Small intestine (tissue), 7 donors: ENCODE results near the gene MED8. TPM values are rescaled to one million over a fixed set of nuclear protein-coding genes. Genes with fewer than 3 reads are reported as not detected.
A peak's percentile ranks its signal among the peaks of the same experiment; 100 is the strongest.

Experiments used
- DNase-seq, 2 donors: peaks; one replicate each; pipeline versions ENCODE4 v3.0.0 to v3.0.0-alpha.2; 2013
- FAIRE-seq: peaks from 2 replicates; lab custom pipeline; 2012; peaks lifted over from hg19 to GRCh38; lab: Jason Lieb, UNC
- H3K27ac ChIP-seq, 3 donors: one replicate each; pipeline ENCODE4 v1.5.1; 2013; ENCODE audit warnings: low read length in 2 of 3, mild to moderate bottlenecking in 2 of 3, control low read depth in 1 of 3, inconsistent platforms in 1 of 3, low read depth in 1 of 3, moderate library complexity in 1 of 3
- H3K27me3 ChIP-seq, 3 donors: one replicate each; pipeline ENCODE4 v1.6.1; 2013; ENCODE audit warnings: low read length in 3 of 3, inconsistent platforms in 1 of 3; ENCODE audit not compliant: control insufficient read depth in 3 of 3, insufficient read depth in 3 of 3
- H3K36me3 ChIP-seq, 3 donors: one replicate each; pipeline ENCODE4 v1.6.1; 2013; ENCODE audit warnings: low read length in 3 of 3, inconsistent platforms in 1 of 3, low read depth in 1 of 3, mild to moderate bottlenecking in 1 of 3, moderate library complexity in 1 of 3; ENCODE audit not compliant: control insufficient read depth in 3 of 3, insufficient read depth in 2 of 3
- H3K4me1 ChIP-seq, 3 donors: one replicate each; pipeline ENCODE4 v1.6.1; 2013; ENCODE audit warnings: low read length in 2 of 3, inconsistent platforms in 1 of 3, low read depth in 1 of 3, mild to moderate bottlenecking in 1 of 3, moderate library complexity in 1 of 3; ENCODE audit not compliant: control insufficient read depth in 3 of 3, insufficient read depth in 2 of 3
- H3K4me3 ChIP-seq, 3 donors: one replicate each; pipeline ENCODE4 v1.5.1; 2013; ENCODE audit warnings: low read length in 3 of 3, control low read depth in 1 of 3, inconsistent platforms in 1 of 3, low read depth in 1 of 3, mild to moderate bottlenecking in 1 of 3, moderate library complexity in 1 of 3
- H3K9me3 ChIP-seq, 2 donors: one replicate each; pipeline ENCODE4 v1.6.1; 2013; ENCODE audit warnings: low read depth in 1 of 2, low read length in 1 of 2; ENCODE audit not compliant: control insufficient read depth in 2 of 2, insufficient read depth in 1 of 2
- WGBS, 3 donors: extraction: QIAGEN DNeasy Blood & Tissue Kit; methylation state at CpG; one replicate each; pipeline ENCODE4 v1.1.7; 2013; 5-methylcytosine and 5-hydroxymethylcytosine counted together
- polyA plus RNA-seq, 4 donors: library from polyadenylated mRNA; stranded (reverse) in 3 of 4; unstranded in 1 of 4; fragments of 200-250 nt in 3 of 4; fragments of 120-200 nt in 1 of 4; gene quantifications; one replicate each; pipeline versions ENCODE4 v1.2.1 to v1.2.3, GENCODE V29; 2013
- donor health status: healthy with polysubstance abuse.
- donor health status: control.
- donor health status: control.
- donor health status: Bipolar disorder and iron deficiency.
- donor health status: healthy.

MED8 gene
- polyA plus RNA-seq, 4 donors: 36.5 to 40.3 (median 37.7) TPM

GRCh38 chr1:43387976-43388599, 1.5 kb downstream of the MED8 start:
- WGBS, 3 donors: 69 to 71% (median 69%) methylated on average over 4 of the region's 4 CpGs
- H3K4me3 ChIP-seq: no peak overlapping the region

GRCh38 chr1:43386676-43387075, 2.9 kb downstream of the MED8 start:
- WGBS, 3 donors: 93 to 97% (median 97%) methylated on average over 6 of the region's 6 CpGs
- Histone ChIP-seq H3K36me3 (peaks cover 19 to 34% (median 20%) of the 10 kb centered on the region in 3 donors), H3K4me1 (peaks cover 2 to 13% (median 11%) of the 10 kb centered on the region in 3 donors)

More at GRCh38 chr1:43387976-43388599, 1.5 kb downstream of the MED8 start:
- no peaks in the 10 kb centered on the region for H3K9me3 ChIP-seq
- no peaks in the 10 kb centered on the region for H3K27me3 ChIP-seq
- H3K27ac ChIP-seq: no peak overlapping the region
- peaks cover 18 to 25% (median 19%) of the 10 kb centered on the region in 3 donors for H3K36me3 ChIP-seq
- DNase-seq: no peak
- peaks cover 2 to 13% (median 8%) of the 10 kb centered on the region in 3 donors for H3K4me1 ChIP-seq
- no peak for FAIRE-seq

GRCh38 chr1:43383449-43383848, 6.2 kb downstream of the MED8 start:
- no peak for FAIRE-seq
- WGBS, 3 donors: 64 to 94% (median 92%) methylated on average over 2 of the region's 2 CpGs
- peak in 1 of 2 donors; percentile 32 for DNase-seq
- H3K4me1 ChIP-seq: peaks cover 0 to 9% (median 4%) of the 10 kb centered on the region in 3 donors
- H3K9me3 ChIP-seq: no peaks in the 10 kb centered on the region
- no peaks in the 10 kb centered on the region for H3K27me3 ChIP-seq
- no peak overlapping the region for H3K4me3 ChIP-seq
- H3K36me3 ChIP-seq: peaks cover 19 to 35% (median 20%) of the 10 kb centered on the region in 3 donors
- no peak overlapping the region for H3K27ac ChIP-seq

More at GRCh38 chr1:43386676-43387075, 2.9 kb downstream of the MED8 start:
- Histone ChIP-seq H3K4me3 (no peak overlapping the region), H3K9me3 (no peaks in the 10 kb centered on the region), H3K27ac (no peak overlapping the region), H3K27me3 (no peaks in the 10 kb centered on the region)
- FAIRE-seq: no peak
- no peak for DNase-seq

- Histone ChIP-seq H3K27ac (peak overlapping the region in 2 of 3 donors; percentile 6 to 17), H3K4me1 (peaks cover 0 to 3% (median 3%) of the 10 kb centered on the region in 3 donors), H3K4me3 (no peak overlapping the region), H3K36me3 (peaks cover 16 to 33% (median 20%) of the 10 kb centered on the region in 3 donors), H3K9me3 (no peaks in the 10 kb centered on the region), H3K27me3 (no peaks in the 10 kb centered on the region)
- FAIRE-seq (no peak), DNase-seq (peak; percentile 30 to 66)
- WGBS, 3 donors: 36 to 53% (median 42%) methylated on average over 6 of the region's 6 CpGs
Measured at GRCh38 chr1:43382027-43382779, 7.4 kb downstream of the MED8 start.

GRCh38 chr1:43381612-43382011, 8.0 kb downstream of the MED8 start:
- FAIRE-seq: no peak
- Histone ChIP-seq H3K27ac (peak overlapping the region in 1 of 3 donors; percentile 6), H3K27me3 (no peaks in the 10 kb centered on the region), H3K4me3 (no peak overlapping the region), H3K4me1 (peaks cover 0 to 3% (median 3%) of the 10 kb centered on the region in 3 donors), H3K9me3 (no peaks in the 10 kb centered on the region), H3K36me3 (peaks cover 16 to 30% (median 19%) of the 10 kb centered on the region in 3 donors)
- 65 to 71% (median 68%) methylated on average over 3 of the region's 3 CpGs for WGBS, 3 donors
- DNase-seq: no peak

- peaks cover 0 to 3% (median 3%) of the 10 kb centered on the region in 3 donors for H3K4me1 ChIP-seq
- WGBS, 3 donors: 92 to 98% (median 95%) methylated on average over 1 of the region's 1 CpG
- H3K27ac ChIP-seq: no peak overlapping the region
- H3K36me3 ChIP-seq: peaks cover 6 to 21% (median 7%) of the 10 kb centered on the region in 3 donors
- DNase-seq: no peak
- H3K4me3 ChIP-seq: no peak overlapping the region
- no peaks in the 10 kb centered on the region for H3K9me3 ChIP-seq
- H3K27me3 ChIP-seq: no peaks in the 10 kb centered on the region
- FAIRE-seq: no peak
Measured at GRCh38 chr1:43379476-43379875, 10.1 kb downstream of the MED8 start.

GRCh38 chr1:43377831-43378230, 11.8 kb downstream of the MED8 start:
- Histone ChIP-seq H3K9me3 (no peaks in the 10 kb centered on the region), H3K27me3 (no peaks in the 10 kb centered on the region), H3K36me3 (peaks cover 0 to 10% (median 2%) of the 10 kb centered on the region in 3 donors), H3K27ac (no peak overlapping the region), H3K4me3 (no peak overlapping the region), H3K4me1 (peaks cover 3 to 5% (median 4%) of the 10 kb centered on the region in 3 donors)
- FAIRE-seq: no peak
- WGBS, 3 donors: 68 to 86% (median 79%) methylated on average over 1 of the region's 1 CpG
- peak in 1 of 2 donors; percentile 70 for DNase-seq

GRCh38 chr1:43376723-43377235, 12.8 kb downstream of the MED8 start:
- Histone ChIP-seq H3K4me1 (peaks cover 2 to 4% (median 3%) of the 10 kb centered on the region in 3 donors), H3K9me3 (no peaks in the 10 kb centered on the region), H3K27ac (no peak overlapping the region), H3K4me3 (no peak overlapping the region), H3K27me3 (no peaks in the 10 kb centered on the region), H3K36me3 (peaks cover 0 to 2% (median 2%) of the 10 kb centered on the region in 3 donors)
- FAIRE-seq (no peak), DNase-seq (no peak)
- 88 to 93% (median 88%) methylated on average over 7 of the region's 7 CpGs for WGBS, 3 donors
